Measurements from ENCODE around the gene CREB1.
"Not testable (repeated sequence)": the region's sequence is repeated elsewhere in the genome, so short reads cannot be mapped to it uniquely, and the experiment has no call there.

Gene CREB1

DNA sequence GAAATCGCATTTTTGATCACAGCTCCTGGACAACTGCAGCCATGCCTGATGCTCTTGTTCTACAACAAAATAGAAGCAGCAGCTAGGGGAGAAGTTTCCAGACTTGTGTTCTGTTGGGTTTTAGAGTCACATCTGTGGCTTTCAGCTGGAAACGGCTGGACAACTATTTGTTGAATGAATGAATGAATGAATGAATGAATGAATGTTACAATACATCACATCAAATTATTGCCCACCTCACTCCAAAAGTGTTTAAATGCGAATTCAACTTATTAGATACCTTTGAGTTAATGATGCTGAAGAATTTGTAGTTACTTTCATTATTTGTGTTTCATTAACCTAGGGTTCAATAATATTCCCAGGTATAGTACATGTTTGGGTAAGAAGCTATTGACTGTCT is 103.9 kb downstream of the CREB1 start:
- no peak overlapping the region for H3K4me3 ChIP-seq (ENCODE audit: low read length)
- no peak for DNase-seq (ENCODE audit: low read depth, low spot score)

DNA sequence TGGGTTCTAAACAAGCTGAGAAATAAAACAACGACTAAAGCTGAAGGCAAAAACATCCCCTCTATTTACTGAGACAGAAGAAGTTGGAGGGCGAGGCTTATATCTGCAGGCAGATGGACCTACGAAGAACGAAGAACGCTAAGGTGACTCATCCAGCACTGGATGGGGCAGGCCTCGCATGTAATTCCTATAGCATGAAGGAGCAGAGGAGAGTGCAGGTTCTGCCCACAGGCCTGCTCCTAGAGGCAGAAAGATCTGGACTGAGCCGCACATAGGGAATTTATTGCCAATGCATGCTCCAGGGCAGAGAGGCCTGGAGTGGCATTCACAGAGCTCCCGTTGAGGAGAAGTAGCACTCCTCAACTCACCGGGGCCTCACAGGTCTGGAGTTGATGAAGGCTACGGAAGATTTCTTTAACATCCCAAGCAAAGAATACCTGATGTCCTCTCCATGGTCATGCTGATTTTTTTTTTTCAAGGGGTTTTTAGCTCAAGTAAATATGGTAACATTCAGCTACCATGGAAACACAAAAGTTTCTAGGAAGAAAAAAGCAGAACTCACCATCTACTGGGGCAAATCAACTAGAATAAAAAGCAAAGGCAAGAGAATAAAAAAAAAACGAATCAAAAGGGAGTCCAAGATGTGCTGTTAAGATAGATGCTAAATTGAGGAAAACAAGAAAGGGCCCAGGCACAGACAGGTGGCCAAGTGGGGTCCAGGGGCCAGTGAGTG is 105.9 kb downstream of the CREB1 start:
- DNase-seq (ENCODE audit: low read depth, low spot score), result no peak
- no peak overlapping the region for H3K4me3 ChIP-seq (ENCODE audit: low read length)

DNA sequence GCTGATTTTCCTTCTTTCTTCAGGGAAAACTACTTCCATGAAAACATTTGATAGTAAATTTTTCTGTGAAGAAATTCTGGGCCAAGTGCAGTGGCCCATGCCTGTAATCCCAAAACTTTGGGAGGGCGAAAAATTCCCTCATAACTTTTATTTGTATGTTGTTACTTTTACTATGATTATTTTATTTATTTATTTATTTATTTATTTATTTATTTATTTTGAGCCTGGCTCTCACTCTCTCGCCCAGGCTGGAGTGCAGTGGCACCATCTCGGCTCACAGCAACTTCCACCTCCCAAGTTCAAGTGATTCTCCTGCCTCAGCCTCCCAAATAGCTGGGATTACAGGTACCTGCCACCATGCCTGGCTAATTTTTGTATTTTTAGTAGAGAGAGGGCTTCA is 109.5 kb downstream of the CREB1 start:
- DNase-seq (ENCODE audit: low read depth, low spot score); H3K4me3 ChIP-seq (ENCODE audit: low read length): not testable (repeated sequence)

DNA sequence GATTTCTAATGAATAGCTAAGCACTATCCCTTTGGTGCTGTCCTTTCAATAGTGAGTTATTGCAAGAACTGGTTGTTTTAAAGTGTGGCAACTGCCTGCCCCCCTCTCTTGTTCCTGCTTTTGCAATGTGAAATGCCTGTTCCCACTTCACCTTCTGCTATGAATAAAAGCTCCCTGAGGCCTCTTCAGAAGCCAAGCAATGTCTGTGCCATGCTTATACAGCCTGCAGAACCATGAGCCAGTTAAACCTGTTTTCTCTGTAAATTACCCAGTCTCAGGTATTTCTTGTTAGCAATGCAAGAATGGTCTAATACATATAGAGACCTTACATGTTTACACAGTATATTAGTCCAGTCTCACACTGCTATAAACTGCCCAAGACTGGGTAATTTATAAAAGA is 110.4 kb downstream of the CREB1 start:
- no peak overlapping the region for H3K4me3 ChIP-seq (ENCODE audit: low read length)
- DNase-seq (ENCODE audit: low read depth, low spot score), result no peak

DNA sequence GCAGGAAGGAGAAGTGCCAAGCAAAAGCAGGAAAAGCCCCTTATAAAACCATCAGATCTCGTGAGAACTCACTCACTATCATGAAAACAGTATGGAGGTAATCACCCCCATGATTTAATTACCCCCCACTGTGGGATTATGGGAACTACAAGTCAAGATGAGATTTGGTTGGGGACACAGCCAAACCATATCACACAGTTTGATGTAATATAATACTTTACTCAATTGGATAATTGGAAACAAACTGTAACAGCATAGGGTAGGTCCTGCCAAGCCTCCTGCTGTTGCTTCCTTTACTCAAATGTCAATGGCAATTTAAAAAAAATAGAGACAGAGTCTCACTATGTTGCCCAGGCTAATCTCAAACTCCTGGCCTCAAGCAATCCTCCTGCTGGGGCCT is 110.9 kb downstream of the CREB1 start:
- no peak for DNase-seq (ENCODE audit: low read depth, low spot score)
- no peak overlapping the region for H3K4me3 ChIP-seq (ENCODE audit: low read length)

DNA sequence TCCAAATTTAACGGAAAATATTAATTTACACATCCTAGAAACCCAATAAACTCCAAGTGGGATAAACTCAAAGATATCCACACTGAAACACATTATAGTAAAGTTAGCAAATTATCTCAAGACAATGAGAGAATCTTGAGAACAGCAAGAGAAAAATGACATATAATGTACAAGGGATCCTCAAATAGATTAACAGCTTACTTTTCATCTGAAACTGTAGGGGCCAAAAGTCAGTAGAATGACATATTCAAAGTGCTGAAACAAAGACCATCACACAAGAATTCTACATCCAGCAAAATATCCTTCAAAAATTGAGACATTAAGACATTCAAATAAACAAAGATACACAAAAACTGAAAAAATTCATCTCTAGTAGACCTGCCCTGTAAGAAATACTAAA is 114.1 kb downstream of the CREB1 start:
- H3K4me3 ChIP-seq (ENCODE audit: low read length), result no peak overlapping the region
- no peak for DNase-seq (ENCODE audit: low read depth, low spot score)

DNA sequence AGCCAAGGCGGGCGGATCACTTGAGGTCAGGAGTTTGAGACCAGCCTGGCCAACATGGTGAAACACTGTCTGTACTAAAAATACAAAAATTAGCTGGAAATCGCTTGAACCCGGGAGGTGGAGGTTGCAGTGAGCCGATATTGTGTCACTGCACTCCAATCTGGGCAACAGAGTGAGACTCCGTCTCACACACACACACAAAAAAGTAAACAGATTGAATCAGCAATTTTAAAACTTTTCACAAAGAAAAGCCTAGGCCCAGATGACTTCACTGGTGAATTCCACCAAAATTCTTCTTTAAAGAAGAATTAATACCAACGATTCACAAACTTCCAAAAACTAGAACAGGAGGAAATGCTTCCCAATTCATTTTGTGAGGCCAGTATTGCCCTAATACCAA is 116.8 kb downstream of the CREB1 start:
- not testable (repeated sequence) for DNase-seq (ENCODE audit: low read depth, low spot score); H3K4me3 ChIP-seq (ENCODE audit: low read length)
